ENCODE measurements around the gene PKHD1.

PKHD1 gene

GRCh38 chr6:51574040-51574439, 513.4 kb downstream of the PKHD1 start:
- TF ChIP-seq POLR2A (IDR thresholded peaks at IDR 0.05; ENCODE audit: low read length) = no peak
- TF ChIP-seq GATA1 (IDR thresholded peaks at IDR 0.05; ENCODE audit: low read depth, low read length) = no peak
- DNase-seq = no peak

GRCh38 chr6:51571168-51571567, 516.2 kb downstream of the PKHD1 start:
- TF ChIP-seq GATA1 (IDR thresholded peaks at IDR 0.05; ENCODE audit: low read depth, low read length) (no peak), POLR2A (IDR thresholded peaks at IDR 0.05; ENCODE audit: low read length) (no peak)
- DNase-seq = no peak

GRCh38 chr6:51570168-51570921, 517.1 kb downstream of the PKHD1 start:
- TF ChIP-seq GATA1 (IDR thresholded peaks at IDR 0.05; ENCODE audit: low read depth, low read length) = no peak

GRCh38 chr6:51569594-51569993, 517.8 kb downstream of the PKHD1 start:
- DNase-seq = no peak

More at GRCh38 chr6:51570168-51570921, 517.1 kb downstream of the PKHD1 start:
- no peak for DNase-seq

GRCh38 chr6:51568771-51569170, 518.6 kb downstream of the PKHD1 start:
- no peak for TF ChIP-seq POLR2A (IDR thresholded peaks at IDR 0.05; ENCODE audit: low read length)
- no peak for TF ChIP-seq GATA1 (IDR thresholded peaks at IDR 0.05; ENCODE audit: low read depth, low read length)
- no peak for DNase-seq

More at GRCh38 chr6:51569594-51569993, 517.8 kb downstream of the PKHD1 start:
- TF ChIP-seq POLR2A (IDR thresholded peaks at IDR 0.05; ENCODE audit: low read length) = no peak
- no peak for TF ChIP-seq GATA1 (IDR thresholded peaks at IDR 0.05; ENCODE audit: low read depth, low read length)

GRCh38 chr6:51565472-51565871, 521.9 kb downstream of the PKHD1 start:
- TF ChIP-seq POLR2A (IDR thresholded peaks at IDR 0.05; ENCODE audit: low read length) (no peak), GATA1 (IDR thresholded peaks at IDR 0.05; ENCODE audit: low read depth, low read length) (no peak)
- no peak for DNase-seq
